Measurements from ENCODE around the gene ZNF440. TPM values are rescaled to one million over a fixed set of nuclear protein-coding genes. Genes with fewer than 3 reads are reported as not detected.

The ZNF440 gene
- 10.4 and 14.5 TPM in 2 replicates for total RNA-seq

GRCh38 chr19:11814029-11814699 is at the start of gene ZNF440:
Gene ZNF440, plus strand, starts transcription at chr19:11814273. Its CDS starts 175 bp downstream, at chr19:11814448.

GRCh38 chr19:11766597-11767591 is 47.2 kb upstream of the ZNF440 start, which contains the start of gene ZNF441:
Gene ZNF441, plus strand, starts transcription at chr19:11767000. Its CDS starts 194 bp downstream, at chr19:11767194.

GRCh38 chr19:11798391-11799330 is 15.4 kb upstream of the ZNF440 start, which contains the start of gene ZNF491:
Gene ZNF491, plus strand, starts transcription at chr19:11798523. Its CDS starts 7,431 bp downstream, at chr19:11805954.

GRCh38 chr19:11848594-11849469 is 34.8 kb downstream of the ZNF440 start, which contains the start of gene ZNF439:
Gene ZNF439, plus strand, starts transcription at chr19:11848726. Its CDS starts 142 bp downstream, at chr19:11848868.

Other genes starting within 250 kb of the ZNF440 start
- 0.66 TPM in 1 of 2 replicates, not detected in the other for gene ACP5, start 236.6 kb upstream of the ZNF440 start, total RNA-seq
- 18.9 and 20.4 TPM in 2 replicates for gene ZNF627, start 216.8 kb upstream of the ZNF440 start, total RNA-seq
- 4.3 and 5.4 TPM in 2 replicates for gene ZNF823, start 75.3 kb upstream of the ZNF440 start, total RNA-seq
- gene ZNF441, start 47.3 kb upstream of the ZNF440 start, total RNA-seq = 12.2 and 15.9 TPM in 2 replicates
- gene ZNF491, start 15.8 kb upstream of the ZNF440 start, total RNA-seq = 3.8 and 4.6 TPM in 2 replicates
- gene ZNF439, start 34.5 kb downstream of the ZNF440 start, total RNA-seq = 6.9 and 7.4 TPM in 2 replicates
- 4.0 and 4.1 TPM in 2 replicates for gene ZNF69, start 73.5 kb downstream of the ZNF440 start, total RNA-seq
- 7.3 and 15.6 TPM in 2 replicates for gene ZNF700, start 110.8 kb downstream of the ZNF440 start, total RNA-seq
- 2.2 and 2.8 TPM in 2 replicates for gene ZNF763, start 150.8 kb downstream of the ZNF440 start, total RNA-seq
- gene ZNF433, start 221.4 kb downstream of the ZNF440 start, total RNA-seq = 6.0 and 6.1 TPM in 2 replicates
- gene ZNF878, start 238.7 kb downstream of the ZNF440 start, total RNA-seq = 0.29 TPM in 1 of 2 replicates, not detected in the other

All from smooth muscle cell of trachea (primary cell).